GM21515 (cell line): ENCODE data around the gene KNL1.
"Not testable (repeated sequence)": the region's sequence is repeated elsewhere in the genome, so short reads cannot be mapped to it uniquely, and the experiment has no call there.

ENCODE experiments used
- ATAC-seq: cut with Tn5 transposase; IDR thresholded peaks from one replicate; pipeline ENCODE4 v1.9.1; 2021; ENCODE audit not compliant: unreplicated experiment

The KNL1 gene

GRCh38 chr15:40593588-40594428, at the start of gene KNL1:
TSS of gene KNL1 (plus strand) at chr15:40594249. CDS start at chr15:40602932, 8,683 bp downstream.
- ATAC-seq = peak; percentile 62

- no peak for ATAC-seq
Measured at GRCh38 chr15:40545457-40545856, 48.6 kb upstream of the KNL1 start.

GRCh38 chr15:40548610-40549009, 45.4 kb upstream of the KNL1 start:
- no peak for ATAC-seq

- no peak for ATAC-seq
Measured at GRCh38 chr15:40549894-40550293, 44.2 kb upstream of the KNL1 start.

GRCh38 chr15:40550341-40551037, 43.6 kb upstream of the KNL1 start:
- ATAC-seq = peak; percentile 71

- ATAC-seq = no peak
Measured at GRCh38 chr15:40554161-40554525, 39.9 kb upstream of the KNL1 start.

GRCh38 chr15:40555876-40556275, 38.2 kb upstream of the KNL1 start:
- no peak for ATAC-seq

- ATAC-seq = no peak
Measured at GRCh38 chr15:40558952-40559742, 34.9 kb upstream of the KNL1 start.

GRCh38 chr15:40562691-40563090, 31.4 kb upstream of the KNL1 start:
- ATAC-seq = no peak

GRCh38 chr15:40563426-40563825, 30.6 kb upstream of the KNL1 start:
- no peak for ATAC-seq

- peak; percentile 94 for ATAC-seq
Measured at GRCh38 chr15:40564591-40565332, 29.3 kb upstream of the KNL1 start, which contains the start of gene CCDC32. TSS of gene CCDC32 (minus strand) at chr15:40565042. CDS start at chr15:40563015, 2,027 bp downstream.

GRCh38 chr15:40565333-40566238, 28.5 kb upstream of the KNL1 start:
- ATAC-seq = no peak

- ATAC-seq = no peak
Measured at GRCh38 chr15:40567111-40567510, 26.9 kb upstream of the KNL1 start.

- ATAC-seq = peak; percentile 49
Measured at GRCh38 chr15:40569129-40569953, 24.7 kb upstream of the KNL1 start, which contains the start of gene RPUSD2. TSS of gene RPUSD2 (plus strand) at chr15:40569299. CDS start at chr15:40569338, 39 bp downstream.

GRCh38 chr15:40575113-40575512, 18.9 kb upstream of the KNL1 start:
- ATAC-seq = no peak

GRCh38 chr15:40576914-40577313, 17.1 kb upstream of the KNL1 start:
- not testable (repeated sequence) for ATAC-seq

GRCh38 chr15:40578892-40579291, 15.2 kb upstream of the KNL1 start:
- ATAC-seq = no peak

GRCh38 chr15:40581796-40582195, 12.3 kb upstream of the KNL1 start:
- not testable (repeated sequence) for ATAC-seq
